SK-N-SH (cell line): ENCODE results near the gene ZC3H13. TPM values are rescaled to one million over a fixed set of nuclear protein-coding genes. Genes with fewer than 3 reads are reported as not detected.

Source experiments
- CTCF ChIA-PET: fragments of 300-600, 350-600 bp; formaldehyde crosslinking; extraction: SDS; loops from one replicate; lab custom pipeline; 2021; lab: Yijun Ruan, JAX
- POLR2A ChIA-PET: fragments of 350-600 bp; sonication (Branson Sonifier 250); formaldehyde crosslinking; extraction: SDS; loops from one replicate; lab custom pipeline; 2020; ENCODE audit warnings: antibody characterized with exemption, inconsistent platforms; lab: Yijun Ruan, JAX
- DNase-seq: peaks from one replicate; pipeline ENCODE4 v3.0.0; 2012
- H2AFZ ChIP-seq: fragments of 200-600 bp; sonication (generic); 2 replicates; pipeline ENCODE4 v1.8.1; 2016; ENCODE audit warnings: antibody characterized with exemption, mild to moderate bottlenecking, low read depth
- H3F3A ChIP-seq: fragments of 200-600 bp; sonication (generic); replicated peaks from 2 replicates; pipeline ENCODE3; 2016; ENCODE audit warnings: antibody characterized with exemption, mild to moderate bottlenecking; ENCODE audit not compliant: insufficient read depth
- H3K27ac ChIP-seq, 2 experiments: fragments of 200-500 bp in 1 of 2; fragments of 200-600 bp in 1 of 2; sonication (Bioruptor generic) in 1 of 2; sonication (generic), shearing (Covaris generic) in 1 of 2; 2 replicates each; pipeline versions ENCODE4 v1.5.1 to v1.6.1; 2014 to 2016; ENCODE audit warnings: low read depth in 2 of 2, inconsistent platforms in 1 of 2, low read length in 1 of 2, mild to moderate bottlenecking in 1 of 2, mixed read lengths in 1 of 2
- H3K27me3 ChIP-seq: fragments of 200-600 bp; sonication (generic), shearing (Covaris generic); 2 replicates; pipeline ENCODE4 v1.6.1; 2016; ENCODE audit warnings: mixed run types; ENCODE audit not compliant: insufficient read depth
- H3K36me3 ChIP-seq, 2 experiments: fragments of 200-500 bp in 1 of 2; fragments of 200-600 bp in 1 of 2; sonication (Bioruptor generic) in 1 of 2; sonication (generic) in 1 of 2; replicated peaks in 1 of 2; 2 replicates each; pipeline versions ENCODE3 to v1.5.1; 2014 to 2016; ENCODE audit warnings: low read length in 1 of 2, mild to moderate bottlenecking in 1 of 2; ENCODE audit not compliant: insufficient read depth in 2 of 2, control insufficient read depth in 1 of 2
- H3K4me1 ChIP-seq, 2 experiments: fragments of 200-500 bp in 1 of 2; fragments of 200-600 bp in 1 of 2; sonication (Bioruptor generic) in 1 of 2; sonication (generic), shearing (Covaris generic) in 1 of 2; 2 replicates each; pipeline versions ENCODE4 v1.5.1 to v1.6.1; 2014 to 2016; ENCODE audit warnings: low read depth in 1 of 2, low read length in 1 of 2, mixed run types in 1 of 2; ENCODE audit not compliant: insufficient read depth in 2 of 2, control insufficient read depth in 1 of 2
- H3K4me2 ChIP-seq: fragments of 200-600 bp; sonication (generic), shearing (Covaris generic); 2 replicates; pipeline ENCODE4 v1.6.1; 2017; ENCODE audit warnings: mixed run types
- H3K4me3 ChIP-seq, 2 experiments: fragments of 200-500 bp in 1 of 2; fragments of 200-600 bp in 1 of 2; sonication (Bioruptor generic) in 1 of 2; sonication (generic), shearing (Covaris generic) in 1 of 2; 2 replicates each; pipeline versions ENCODE4 v1.5.1 to v1.8.1; 2014 to 2016; ENCODE audit warnings: low read depth in 2 of 2, inconsistent platforms in 1 of 2, low read length in 1 of 2, mild to moderate bottlenecking in 1 of 2, mixed read lengths in 1 of 2, moderate library complexity in 1 of 2
- H3K79me2 ChIP-seq: fragments of 200-600 bp; sonication (generic); 2 replicates; pipeline ENCODE4 v1.8.1; 2017; ENCODE audit warnings: mild to moderate bottlenecking; ENCODE audit not compliant: insufficient read depth
- H3K9ac ChIP-seq: fragments of 200-600 bp; sonication (generic); 2 replicates; pipeline ENCODE4 v1.6.1; 2017; ENCODE audit warnings: mixed run types
- H3K9me2 ChIP-seq: fragments of 200-600 bp; sonication (generic); 2 replicates; pipeline ENCODE4 v1.6.1; 2017; ENCODE audit warnings: mixed run types
- H3K9me3 ChIP-seq: fragments of 200-600 bp; sonication (generic); 2 replicates; pipeline ENCODE4 v1.6.1; 2017; ENCODE audit warnings: mixed run types, mild to moderate bottlenecking, moderate library complexity
- H4K20me1 ChIP-seq: fragments of 200-600 bp; sonication (generic); 2 replicates; pipeline ENCODE4 v1.6.1; 2017; ENCODE audit warnings: mild to moderate bottlenecking, mixed run types; ENCODE audit not compliant: insufficient read depth
- FOSL2 ChIP-seq: IDR thresholded peaks from 2 replicates; pipeline ENCODE4 v1.4.0; 2012; ENCODE audit warnings: low read depth, mild to moderate bottlenecking, moderate library complexity, borderline replicate concordance
- GABPA ChIP-seq: IDR thresholded peaks from 2 replicates; pipeline ENCODE4 v1.4.0; 2012; ENCODE audit warnings: low read depth, mild to moderate bottlenecking
- GATA2 ChIP-seq: sonication (generic); formaldehyde crosslinking; IDR thresholded peaks from 2 replicates; pipeline ENCODE4 v1.5.0; 2020; ENCODE audit warnings: mild to moderate bottlenecking, missing genetic modification reagents
- MEF2A ChIP-seq: IDR thresholded peaks from 2 replicates; pipeline ENCODE4 v1.4.0; 2012; ENCODE audit warnings: low read depth, borderline replicate concordance
- MXI1 ChIP-seq: IDR thresholded peaks from 2 replicates; pipeline ENCODE4 v1.6.1; 2012; ENCODE audit warnings: mild to moderate bottlenecking, low read depth, low read length, improper control_type of control experiment
- NFIC ChIP-seq: IDR thresholded peaks from 2 replicates; pipeline ENCODE4 v1.4.0; 2012; ENCODE audit warnings: borderline replicate concordance
- RAD21 ChIP-seq: IDR thresholded peaks from 2 replicates; pipeline ENCODE4 v1.6.1; 2012; ENCODE audit warnings: mild to moderate bottlenecking, low read length
- RCOR1 ChIP-seq: fragments of 150-350 bp; IDR thresholded peaks from 2 replicates; pipeline ENCODE4 v1.6.1; 2017; ENCODE audit warnings: antibody characterized with exemption, low read length
- SIN3A ChIP-seq: IDR thresholded peaks from 2 replicates; pipeline ENCODE4 v1.6.1; 2012; ENCODE audit warnings: low read depth, mild to moderate bottlenecking, low read length, moderate library complexity, borderline replicate concordance
- SMC3 ChIP-seq: IDR thresholded peaks from 2 replicates; pipeline ENCODE4 v1.6.1; 2012; ENCODE audit warnings: low read depth, low read length, improper control_type of control experiment
- TAF1 ChIP-seq: IDR thresholded peaks from 2 replicates; pipeline ENCODE4 v1.6.1; 2012; ENCODE audit warnings: low read depth, mild to moderate bottlenecking, low read length, moderate library complexity, borderline replicate concordance
- TCF12 ChIP-seq: IDR thresholded peaks from 2 replicates; pipeline ENCODE4 v1.4.0; 2012
- WGBS: methylation state at CpG from one replicate; pipeline ENCODE4 v1.1.6; 2017; ENCODE audit warnings: low lambda C conversion rate; 5-methylcytosine and 5-hydroxymethylcytosine counted together
- polyA plus RNA-seq, 3 experiments: library from polyadenylated mRNA; depleted of rRNA; stranded (reverse); fragments of >200 nt; gene quantifications; 2 replicates each; pipeline ENCODE4 v1.2.3, GENCODE V29; 2012
- TF ChIP-seq, protein P1 (sequence below): fragments of 150-350 bp; IDR thresholded peaks from 2 replicates; pipeline ENCODE4 v1.6.1; 2016; ENCODE audit warnings: mild to moderate bottlenecking, low read depth, low read length
- TF ChIP-seq, protein P2 (sequence below): IDR thresholded peaks from 2 replicates; pipeline ENCODE4; 2012

The ZC3H13 gene
- polyA plus RNA-seq, 1 of the 3 experiments (the other 2 are of a cell fraction) = 4.4 TPM

DNA sequence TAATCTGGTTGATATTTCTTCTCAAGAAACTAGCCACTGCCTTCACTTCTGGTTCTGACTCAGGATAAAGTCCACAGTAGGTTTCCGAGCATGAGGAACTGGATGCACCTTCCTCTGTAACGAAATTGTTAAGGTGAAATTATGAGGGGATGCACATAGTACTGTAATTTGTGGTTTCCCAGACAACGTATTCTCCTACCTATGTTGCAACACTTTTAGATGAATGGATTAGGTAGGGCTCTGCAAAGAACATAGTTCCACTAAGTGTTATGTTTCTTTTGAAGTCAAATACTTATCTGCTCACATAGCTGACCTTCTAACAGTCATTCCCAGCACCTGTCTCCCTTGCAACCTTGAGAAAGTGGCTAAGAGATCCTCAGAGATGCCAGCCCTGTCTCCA is 5.7 kb upstream of the ZC3H13 start:
- no peaks in the 10 kb centered on the region for H3K36me3 ChIP-seq
- no peak for TF ChIP-seq TCF12
- no peak for TF ChIP-seq MXI1
- TF ChIP-seq SMC3 = no peak
- no peak for TF ChIP-seq RCOR1
- TF ChIP-seq GATA2 (CRISPR knock-in tag) = no peak
- TF ChIP-seq MEF2A = no peak
- no peak for TF ChIP-seq TAF1
- no peak for TF ChIP-seq NFIC
- TF ChIP-seq, protein P1, sequence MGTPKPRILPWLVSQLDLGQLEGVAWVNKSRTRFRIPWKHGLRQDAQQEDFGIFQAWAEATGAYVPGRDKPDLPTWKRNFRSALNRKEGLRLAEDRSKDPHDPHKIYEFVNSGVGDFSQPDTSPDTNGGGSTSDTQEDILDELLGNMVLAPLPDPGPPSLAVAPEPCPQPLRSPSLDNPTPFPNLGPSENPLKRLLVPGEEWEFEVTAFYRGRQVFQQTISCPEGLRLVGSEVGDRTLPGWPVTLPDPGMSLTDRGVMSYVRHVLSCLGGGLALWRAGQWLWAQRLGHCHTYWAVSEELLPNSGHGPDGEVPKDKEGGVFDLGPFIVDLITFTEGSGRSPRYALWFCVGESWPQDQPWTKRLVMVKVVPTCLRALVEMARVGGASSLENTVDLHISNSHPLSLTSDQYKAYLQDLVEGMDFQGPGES = no peak
- TF ChIP-seq FOSL2 = no peak
- no peak for TF ChIP-seq SIN3A
- no peak for TF ChIP-seq GABPA
- TF ChIP-seq RAD21 = no peak
- no peaks in the 10 kb centered on the region for H3K27me3 ChIP-seq
- H3K9ac ChIP-seq = no peak overlapping the region
- ChIA-PET POLR2A (no interaction called here), CTCF (interaction anchor here (0.7 kb wide), 1 partner anchor 65 kb away, joined by 3 read pairs; no protein-coding TSS in a partner anchor)
- H3K4me1 ChIP-seq = peaks cover 4% of the 10 kb centered on the region in 2 experiments; a peak in 2 of 4 replicates
- H3K4me3 ChIP-seq = no peak overlapping the region
- DNase-seq = no peak
- WGBS = 86% methylated on average over 3 of the region's 3 CpGs
- no peak overlapping the region for H2AFZ ChIP-seq
- H4K20me1 ChIP-seq = no peaks in the 10 kb centered on the region
- no peak overlapping the region for H3K4me2 ChIP-seq
- H3K27ac ChIP-seq = no peak overlapping the region
- peaks cover 1% of the 10 kb centered on the region; the same call in 1 of the 2 replicates for H3K79me2 ChIP-seq
- 0 out of 2 replicates have a peak, but pooled peaks cover 1% of the 10 kb centered on the region for H3K9me3 ChIP-seq
- H3K9me2 ChIP-seq = no peaks in the 10 kb centered on the region
- H3F3A ChIP-seq = peaks cover 6% of the 10 kb centered on the region

DNA sequence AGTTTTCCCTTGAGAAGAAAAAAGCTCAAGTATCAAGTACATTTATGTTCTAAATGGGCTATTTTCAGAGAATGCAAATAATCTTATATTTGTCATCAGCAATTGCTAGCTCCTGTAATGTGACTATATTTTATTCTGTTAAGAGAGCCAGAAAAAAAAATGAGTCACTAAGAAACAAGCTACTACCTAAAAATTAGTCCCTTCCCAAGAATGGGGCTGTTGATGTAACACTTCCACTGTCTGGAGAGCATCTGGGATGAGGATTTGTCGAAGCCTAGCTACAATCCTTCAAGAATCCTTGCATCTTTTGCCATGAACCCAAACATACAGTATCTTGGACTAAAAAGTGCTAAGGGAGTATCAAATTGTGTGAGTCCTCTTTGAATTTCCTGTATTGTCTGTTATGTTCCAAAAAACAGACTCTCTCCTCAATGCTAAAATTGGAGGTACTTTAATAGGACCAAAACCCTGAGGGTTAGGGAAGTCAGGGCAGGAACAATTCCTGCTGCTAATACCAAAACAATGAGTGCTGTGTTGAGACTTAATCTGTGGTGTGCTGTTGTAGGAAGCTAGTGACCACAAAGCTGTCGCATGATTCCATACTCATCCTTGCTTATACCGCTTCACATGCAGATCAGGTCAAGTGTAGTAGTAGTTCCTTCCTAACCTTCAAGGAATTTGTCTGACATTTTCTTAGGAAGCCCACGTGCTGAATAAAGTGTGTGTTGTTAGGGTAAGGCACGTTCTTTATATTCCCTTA is 4.9 kb upstream of the ZC3H13 start:
- Histone ChIP-seq H3K4me3 (no peak overlapping the region), H3K4me1 (peaks cover 4% of the 10 kb centered on the region in 2 experiments; a peak in 2 of 4 replicates), H3K9ac (no peak overlapping the region), H3F3A (peaks cover 6% of the 10 kb centered on the region), H3K9me2 (no peaks in the 10 kb centered on the region), H3K27me3 (no peaks in the 10 kb centered on the region), H3K27ac (no peak overlapping the region), H3K4me2 (no peak overlapping the region), H2AFZ (no peak overlapping the region), H3K9me3 (no peaks in the 10 kb centered on the region), H4K20me1 (no peaks in the 10 kb centered on the region), H3K36me3 (no peaks in the 10 kb centered on the region), H3K79me2 (peaks cover 6% of the 10 kb centered on the region; the same call in 1 of the 2 replicates)
- WGBS = 73% methylated on average over 5 of the region's 5 CpGs
- CTCF ChIA-PET = interaction anchor here (0.6 to 1.0 kb wide), 3 partner anchors 10 to 499 kb away, joined by 3 read pairs; no protein-coding TSS in a partner anchor
- POLR2A ChIA-PET = no interaction called here
- TF ChIP-seq, protein P1 = no peak
- TF ChIP-seq, protein P2, sequence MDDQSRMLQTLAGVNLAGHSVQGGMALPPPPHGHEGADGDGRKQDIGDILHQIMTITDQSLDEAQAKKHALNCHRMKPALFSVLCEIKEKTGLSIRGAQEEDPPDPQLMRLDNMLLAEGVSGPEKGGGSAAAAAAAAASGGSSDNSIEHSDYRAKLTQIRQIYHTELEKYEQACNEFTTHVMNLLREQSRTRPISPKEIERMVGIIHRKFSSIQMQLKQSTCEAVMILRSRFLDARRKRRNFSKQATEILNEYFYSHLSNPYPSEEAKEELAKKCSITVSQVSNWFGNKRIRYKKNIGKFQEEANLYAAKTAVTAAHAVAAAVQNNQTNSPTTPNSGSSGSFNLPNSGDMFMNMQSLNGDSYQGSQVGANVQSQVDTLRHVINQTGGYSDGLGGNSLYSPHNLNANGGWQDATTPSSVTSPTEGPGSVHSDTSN = no peak
- TF ChIP-seq TCF12 = no peak
- no peak for DNase-seq
